Lower leg skin (tissue), 3 donors: ENCODE data around the gene SOX13.

Experiments used
- CTCF ChIP-seq, 3 donors: fragments of 450-650 bp; IDR thresholded peaks; one replicate each; pipeline ENCODE4 v1.5.1; 2016; ENCODE audit warnings: antibody characterized with exemption in 3 of 3, mild to moderate bottlenecking in 3 of 3, moderate library complexity in 2 of 3
- POLR2A ChIP-seq, 2 donors: fragments of 450-650 bp; IDR thresholded peaks; one replicate each; pipeline ENCODE4 v1.6.1; 2016 to 2017; ENCODE audit warnings: antibody characterized with exemption in 2 of 2, mild to moderate bottlenecking in 1 of 2, moderate library complexity in 1 of 2

GRCh38 chr1:204126956-204127355 is 54.0 kb downstream of the SOX13 start:
- TF ChIP-seq CTCF (IDR thresholded peaks at IDR 0.05), result no peak
- no peak for TF ChIP-seq POLR2A (IDR thresholded peaks at IDR 0.05)
